ENCODE data around the gene RPP25L. TPM values are rescaled to one million over a fixed set of nuclear protein-coding genes. Genes with fewer than 3 reads are reported as not detected.

Gene RPP25L
- total RNA-seq, 2 donors from 2014 or later: 29.9 to 49.2 TPM

- TF ChIP-seq CTCF (IDR thresholded peaks at IDR 0.05): no peak
- peak overlapping the region in 1 of 2 donors; percentile 23 for H3K27ac ChIP-seq
- DNase-seq (ENCODE audit: low spot score): no peak
- no peaks in the 10 kb centered on the region for H3K36me3 ChIP-seq
- no peaks in the 10 kb centered on the region for H3K27me3 ChIP-seq
- H3K4me1 ChIP-seq: peaks cover 0 to 33% of the 10 kb centered on the region in 2 donors
- peak overlapping the region; percentile 31 to 48 for H3K4me3 ChIP-seq
- H3K9me3 ChIP-seq: no peaks in the 10 kb centered on the region
Observed at GRCh38 chr9:34577400-34578240, 34.3 kb downstream of the RPP25L start.

GRCh38 chr9:34576597-34577399, 35.1 kb downstream of the RPP25L start:
- Histone ChIP-seq H3K9me3 (no peaks in the 10 kb centered on the region), H3K27ac (no peak overlapping the region), H3K4me1 (peaks cover 0 to 33% of the 10 kb centered on the region in 2 donors), H3K27me3 (no peaks in the 10 kb centered on the region), H3K4me3 (no peak overlapping the region), H3K36me3 (no peaks in the 10 kb centered on the region)
- no peak for TF ChIP-seq CTCF (IDR thresholded peaks at IDR 0.05)
- DNase-seq (ENCODE audit: low spot score): no peak

GRCh38 chr9:34575862-34576596, 35.9 kb downstream of the RPP25L start:
- H3K9me3 ChIP-seq: no peaks in the 10 kb centered on the region

GRCh38 chr9:34575241-34575640, 36.7 kb downstream of the RPP25L start:
- Histone ChIP-seq H3K27ac (no peak overlapping the region), H3K4me3 (no peak overlapping the region), H3K27me3 (no peaks in the 10 kb centered on the region), H3K4me1 (peaks cover 0 to 45% of the 10 kb centered on the region in 2 donors), H3K36me3 (no peaks in the 10 kb centered on the region), H3K9me3 (no peaks in the 10 kb centered on the region)
- TF ChIP-seq CTCF (IDR thresholded peaks at IDR 0.05): no peak
- DNase-seq (ENCODE audit: low spot score): no peak

More at GRCh38 chr9:34575862-34576596, 35.9 kb downstream of the RPP25L start:
- Histone ChIP-seq H3K36me3 (no peaks in the 10 kb centered on the region), H3K4me3 (no peak overlapping the region), H3K27me3 (no peaks in the 10 kb centered on the region), H3K27ac (no peak overlapping the region), H3K4me1 (peaks cover 0 to 37% of the 10 kb centered on the region in 2 donors)
- no peak for TF ChIP-seq CTCF (IDR thresholded peaks at IDR 0.05)
- DNase-seq (ENCODE audit: low spot score): no peak

GRCh38 chr9:34574571-34574970, 37.3 kb downstream of the RPP25L start:
- Histone ChIP-seq H3K4me1 (peaks cover 0 to 45% of the 10 kb centered on the region in 2 donors), H3K4me3 (no peak overlapping the region), H3K9me3 (no peaks in the 10 kb centered on the region), H3K27ac (no peak overlapping the region), H3K36me3 (no peaks in the 10 kb centered on the region), H3K27me3 (no peaks in the 10 kb centered on the region)
- no peak for TF ChIP-seq CTCF (IDR thresholded peaks at IDR 0.05)
- DNase-seq (ENCODE audit: low spot score): no peak
